Psoas muscle (tissue), 8 donors: Measurements from ENCODE around the gene BHMT2. TPM values are rescaled to one million over a fixed set of nuclear protein-coding genes. Genes with fewer than 3 reads are reported as not detected.
A peak's percentile ranks its signal among the peaks of the same experiment; 100 is the strongest.

Experiments
- ATAC-seq, 4 donors: fragments of 200-7000 bp; cut with Tn5 transposase; one replicate each; pipeline ENCODE4 v1.9.1; 2020; ENCODE audit warnings: moderate library complexity in 3 of 4, mild to moderate bottlenecking in 2 of 4
- DNase-seq, 2 donors: peaks; one replicate each; pipeline ENCODE4 v3.0.0-alpha.2; 2020
- H3K27ac ChIP-seq: fragments of 200-600 bp; one replicate; pipeline ENCODE4 v1.8.0; 2022
- H3K27me3 ChIP-seq, 3 donors: fragments of 200-600 bp in 1 of 3; one replicate each; pipeline versions ENCODE4 v1.6.1 to v1.8.0; 2013 to 2022; ENCODE audit warnings: low read length in 2 of 3, mild to moderate bottlenecking in 2 of 3, moderate library complexity in 1 of 3; ENCODE audit not compliant: insufficient read depth in 3 of 3
- H3K36me3 ChIP-seq, 2 donors: fragments of 200-600 bp in 1 of 2; one replicate each; pipeline versions ENCODE4 v1.6.1 to v1.8.0; 2013 to 2022; ENCODE audit warnings: low read depth in 1 of 2, mild to moderate bottlenecking in 1 of 2, moderate library complexity in 1 of 2; ENCODE audit not compliant: insufficient read depth in 1 of 2
- H3K4me1 ChIP-seq: fragments of 200-600 bp; one replicate; pipeline ENCODE4 v1.8.0; 2022
- H3K4me3 ChIP-seq: fragments of 200-600 bp; one replicate; pipeline ENCODE4 v1.8.0; 2022; ENCODE audit warnings: mild to moderate bottlenecking
- H3K9me3 ChIP-seq: fragments of 200-600 bp; one replicate; pipeline ENCODE4 v1.8.0; 2022
- CTCF ChIP-seq: fragments of 200-600 bp; IDR thresholded peaks from one replicate; pipeline ENCODE4 v1.8.0; 2022; ENCODE audit warnings: antibody characterized with exemption
- WGBS, 3 donors: extraction: QIAGEN DNeasy Blood & Tissue Kit; methylation state at CpG; one replicate each; pipeline versions ENCODE4 v1.1.6 to v1.1.7; 2013; 5-methylcytosine and 5-hydroxymethylcytosine counted together
- intact Hi-C, 2 donors: fragments of 100-400 bp; cut with DNase I; formaldehyde crosslinking; loops; one replicate each; pipeline versions ENCODE4 v1.11.0 to v1.14.2; 2022
- polyA plus RNA-seq, 3 donors: library from polyadenylated mRNA; stranded (reverse); fragments of 200-250 nt; gene quantifications; one replicate each; pipeline ENCODE4 v1.2.3, GENCODE V29; 2013
- total RNA-seq, 4 donors: library from RNA; stranded (reverse); fragmentation: NEBNext Ultra II Directional in 2 of 4; extraction: Animal tissue kit (Norgen Biotek cat#: 25700) in 2 of 4; gene quantifications; one replicate each; pipeline versions ENCODE4 v1.2.1 to v1.2.4, GENCODE V29; 2021 to 2023
- donor health status: healthy with polysubstance abuse.
- donor health status: DM: no; HTN: no; CAD: no; lungs with moderate emphysema.
- donor health status: Bipolar disorder and iron deficiency.
- donor health status: healthy.
- donor health status: DM: yes; HTN: yes; CAD: no.
- donor health status: DM: no; HTN: no; CAD: no.
- donor health status: DM: no; HTN: no; CAD: no.
- donor health status: DM: yes; HTN: yes; CAD: no.

Gene BHMT2
- total and polyA plus RNA-seq, 7 donors: 1.9 to 20.8 (median 11.9) TPM

GRCh38 chr5:79108792-79109191 is 39.2 kb downstream of the BHMT2 start:
- no peaks in the 10 kb centered on the region for H3K4me1 ChIP-seq
- H3K36me3 ChIP-seq: no peaks in the 10 kb centered on the region
- no peak for TF ChIP-seq CTCF
- DNase-seq: no peak
- 75 to 77% (median 76%) methylated on average over 8 of the region's 8 CpGs for WGBS, 3 donors
- ATAC-seq: no peak
- intact Hi-C loops: loop anchor here in 1 of 2 donors (5.0 kb wide), 1 partner anchor 46 kb away; no protein-coding TSS in a partner anchor
- H3K27ac ChIP-seq: no peak overlapping the region
- H3K9me3 ChIP-seq: no peaks in the 10 kb centered on the region
- H3K4me3 ChIP-seq: no peak overlapping the region
- H3K27me3 ChIP-seq: peaks cover 0 to 37% (median 12%) of the 10 kb centered on the region in 3 donors

GRCh38 chr5:79109527-79110492 is 40.2 kb downstream of the BHMT2 start:
- H3K27ac ChIP-seq: no peak overlapping the region
- no peaks in the 10 kb centered on the region for H3K4me1 ChIP-seq
- H3K27me3 ChIP-seq: peaks cover 0 to 37% (median 12%) of the 10 kb centered on the region in 3 donors
- 42 to 50% (median 44%) methylated on average over 15 of the region's 15 CpGs for WGBS, 3 donors
- peak; percentile 21 to 50 for DNase-seq
- no peaks in the 10 kb centered on the region for H3K9me3 ChIP-seq
- H3K4me3 ChIP-seq: no peak overlapping the region
- peak in 3 of 4 donors; percentile 66 to 75 (median 68) for ATAC-seq
- no peaks in the 10 kb centered on the region for H3K36me3 ChIP-seq
- intact Hi-C loops: loop anchor here in 1 of 2 donors (5.0 kb wide), 1 partner anchor 48 kb away; no protein-coding TSS in a partner anchor
- TF ChIP-seq CTCF: peak; percentile 36

GRCh38 chr5:79111387-79111959 is 41.9 kb downstream of the BHMT2 start, which contains the start of gene BHMT:
Gene BHMT (plus strand): TSS chr5:79111809. CDS start chr5:79111886, 77 bp downstream.
- no peaks in the 10 kb centered on the region for H3K9me3 ChIP-seq
- 20 to 24% (median 23%) methylated on average over 30 to 32 of the region's 32 CpGs for WGBS, 3 donors
- TF ChIP-seq CTCF: no peak
- H3K4me1 ChIP-seq: no peaks in the 10 kb centered on the region
- peaks cover 0 to 37% (median 12%) of the 10 kb centered on the region in 3 donors for H3K27me3 ChIP-seq
- no peak within 1 kb of the TSS for H3K27ac ChIP-seq
- ATAC-seq (peak in 1 of 4 donors; percentile 21), DNase-seq (no peak)
- no peak within 1 kb of the TSS for H3K4me3 ChIP-seq
- intact Hi-C loops: no loop called here
- H3K36me3 ChIP-seq: no peaks in the 10 kb centered on the region

GRCh38 chr5:79111960-79112702 is 42.6 kb downstream of the BHMT2 start:
- Histone ChIP-seq H3K4me1 (no peaks in the 10 kb centered on the region), H3K27ac (no peak overlapping the region), H3K9me3 (no peaks in the 10 kb centered on the region), H3K36me3 (no peaks in the 10 kb centered on the region), H3K4me3 (no peak overlapping the region), H3K27me3 (peaks cover 0 to 37% (median 12%) of the 10 kb centered on the region in 3 donors)
- no peak for TF ChIP-seq CTCF
- WGBS, 3 donors: 8 to 11% (median 10%) methylated on average over 37 to 39 of the region's 39 CpGs
- peak in 1 of 4 donors; percentile 45 for ATAC-seq
- no peak for DNase-seq
- intact Hi-C loops: no loop called here
